ENCODE data around the gene FIBCD1. TPM values are rescaled to one million over a fixed set of nuclear protein-coding genes. Genes with fewer than 3 reads are reported as not detected.

FIBCD1 gene
- total RNA-seq, 1 experiment from 2014 or later, result 7.1 TPM

- H4K91ac ChIP-seq (ENCODE audit: insufficient read length, low read depth, low read length), result no peak overlapping the region
- Mint-ChIP-seq H3K9me3 (no peaks in the 10 kb centered on the region), H3K27me3 (ENCODE audit: low read depth) (no peaks in the 10 kb centered on the region), H3K36me3 (ENCODE audit: insufficient read depth in 1 of 3, low read depth in 3 of 3) (peaks cover 46 to 76% (median 74%) of the 10 kb centered on the region in 3 experiments), H3K27ac (no peak overlapping the region), H3K4me1 (no peaks in the 10 kb centered on the region), H3K4me3 (no peak overlapping the region)
- no peak overlapping the region for H3K27ac ChIP-seq (ENCODE audit: insufficient read length, low read depth, low read length)
- H4K5ac ChIP-seq (ENCODE audit: insufficient read length, low read depth, low read length), result no peak overlapping the region
- no peaks in the 10 kb centered on the region for H3K79me1 ChIP-seq (ENCODE audit: insufficient read depth, low read depth, low read length, poor library complexity, severe bottlenecking)
- no peak overlapping the region for H3K18ac ChIP-seq (ENCODE audit: insufficient read length, low read depth, low read length)
- H2BK12ac ChIP-seq (ENCODE audit: insufficient read length, low read depth, low read length), result no peak overlapping the region
- no peaks in the 10 kb centered on the region for H3K4me1 ChIP-seq (ENCODE audit: insufficient read depth, low read length)
- no CpG with 5 or more reads among the region's 15 CpGs for WGBS (ENCODE audit: extremely low coverage, insufficient read length, low lambda C conversion rate)
- H3T11ph ChIP-seq (ENCODE audit: low read length), result no peak overlapping the region
- no peaks in the 10 kb centered on the region for H3K23me2 ChIP-seq (ENCODE audit: insufficient read length, low read depth, low read length, poor library complexity, severe bottlenecking)
- H3K14ac ChIP-seq (ENCODE audit: insufficient read depth, low read length), result no peak overlapping the region
- H3K79me2 ChIP-seq (ENCODE audit: insufficient read depth, low read length), result no peaks in the 10 kb centered on the region
- no peak overlapping the region for H3K4ac ChIP-seq (ENCODE audit: low read depth, low read length)
- H4K20me1 ChIP-seq (ENCODE audit: control insufficient read depth, insufficient read depth, insufficient read length), result no peaks in the 10 kb centered on the region
- TF ChIP-seq CTCF (conservative IDR thresholded peaks at IDR 0.05), result no peak
- no peak overlapping the region for H3K4me2 ChIP-seq (ENCODE audit: insufficient read depth, insufficient read length, low read length)
- H3K9ac ChIP-seq (ENCODE audit: extremely low read depth, insufficient read length, low read length), result no peak overlapping the region
- no peaks in the 10 kb centered on the region for H3K27me3 ChIP-seq (ENCODE audit: insufficient read depth, low read length)
- H2AFZ ChIP-seq (ENCODE audit: low read length), result no peak overlapping the region
- no peak overlapping the region for H2BK120ac ChIP-seq (ENCODE audit: low read depth, low read length, poor library complexity, severe bottlenecking)
- no peak overlapping the region for H2BK20ac ChIP-seq (ENCODE audit: low read depth, low read length, poor library complexity, severe bottlenecking)
- no peak overlapping the region for H3K56ac ChIP-seq (ENCODE audit: insufficient read length, low read depth, low read length)
- no peak overlapping the region for H2BK15ac ChIP-seq (ENCODE audit: low read depth, low read length)
- H4K8ac ChIP-seq (replicated peaks; ENCODE audit: insufficient read length, low read depth, low read length), result no peak overlapping the region
- H3K23ac ChIP-seq (ENCODE audit: insufficient read length, low read depth, low read length), result no peak overlapping the region
- no peak overlapping the region for H2AK5ac ChIP-seq (ENCODE audit: insufficient read length, low read length)
- H3K9me3 ChIP-seq (ENCODE audit: control insufficient read depth, low read depth, low read length), result no peaks in the 10 kb centered on the region
- no peak for DNase-seq
- H2BK5ac ChIP-seq (ENCODE audit: insufficient read length, low read length), result no peak overlapping the region
Observed at GRCh38 chr9:130872093-130872492, 67.0 kb downstream of the FIBCD1 start.

Data from H9 (cell line).